Hepatocyte (in vitro differentiated cells): ENCODE data around the gene EWSR1. TPM values are rescaled to one million over a fixed set of nuclear protein-coding genes. Genes with fewer than 3 reads are reported as not detected.
"Not testable (repeated sequence)": the region's sequence is repeated elsewhere in the genome, so short reads cannot be mapped to it uniquely, and the experiment has no call there.

Experiments
- DNase-seq: peaks from one replicate; pipeline ENCODE4 v3.0.0-alpha.2; 2016; ENCODE audit warnings: low spot score
- H2AFZ ChIP-seq: fragments of 200-600 bp; sonication (generic); 2 replicates; pipeline ENCODE4 v1.6.0; 2016; ENCODE audit warnings: antibody characterized with exemption, mild to moderate bottlenecking
- H3K27ac ChIP-seq: fragments of 200-600 bp; sonication (generic); 2 replicates; pipeline ENCODE4 v1.5.1; 2016; ENCODE audit warnings: mild to moderate bottlenecking
- H3K27me3 ChIP-seq: fragments of 200-600 bp; sonication (generic); 2 replicates; pipeline ENCODE4 v1.6.1; 2016
- H3K36me3 ChIP-seq: fragments of 200-600 bp; sonication (generic); replicated peaks from 2 replicates; pipeline ENCODE4 v1.5.1; 2016; ENCODE audit warnings: low read depth; ENCODE audit not compliant: insufficient read depth
- H3K4me1 ChIP-seq: fragments of 200-600 bp; sonication (generic); 2 replicates; pipeline ENCODE4 v1.5.1; 2016; ENCODE audit warnings: mild to moderate bottlenecking, moderate library complexity; ENCODE audit not compliant: insufficient read depth
- H3K4me2 ChIP-seq: fragments of 200-600 bp; sonication (generic); 2 replicates; pipeline ENCODE4 v1.6.0; 2016
- H3K4me3 ChIP-seq: fragments of 200-600 bp; sonication (generic); 2 replicates; pipeline ENCODE4 v1.5.1; 2016; ENCODE audit warnings: mild to moderate bottlenecking
- H3K79me2 ChIP-seq: fragments of 200-600 bp; sonication (generic); 2 replicates; pipeline ENCODE4 v1.6.0; 2017; ENCODE audit warnings: mild to moderate bottlenecking
- H3K9me2 ChIP-seq: fragments of 200-600 bp; sonication (generic); replicated peaks from 2 replicates; pipeline ENCODE4 v1.6.0; 2017; ENCODE audit warnings: mild to moderate bottlenecking; ENCODE audit not compliant: insufficient read depth
- H3K9me3 ChIP-seq: fragments of 200-600 bp; sonication (generic); 2 replicates; pipeline ENCODE4 v1.5.1; 2016; ENCODE audit warnings: low read depth, mild to moderate bottlenecking
- H4K20me1 ChIP-seq: fragments of 200-600 bp; sonication (generic); 2 replicates; pipeline ENCODE4 v1.6.0; 2016; ENCODE audit warnings: mild to moderate bottlenecking; ENCODE audit not compliant: insufficient read depth, poor library complexity, severe bottlenecking
- EZH2 ChIP-seq: fragments of 200-600 bp; sonication (generic); IDR thresholded peaks from 2 replicates; pipeline ENCODE4 v1.6.1; 2016; ENCODE audit warnings: antibody characterized with exemption, mild to moderate bottlenecking, borderline replicate concordance
- EZH2phosphoT487 ChIP-seq: fragments of 200-600 bp; sonication (generic); IDR thresholded peaks from one replicate; pipeline ENCODE4 v1.6.1; 2018; ENCODE audit warnings: antibody characterized with exemption, mild to moderate bottlenecking, low read depth, moderate library complexity; ENCODE audit not compliant: unreplicated experiment, severe bottlenecking
- WGBS: methylation state at CpG from one replicate; pipeline ENCODE4 v1.1.6; 2016; ENCODE audit warnings: low lambda C conversion rate; ENCODE audit errors: missing lambda C conversion rate; 5-methylcytosine and 5-hydroxymethylcytosine counted together
- polyA plus RNA-seq: library from polyadenylated mRNA; unstranded; fragments of >200 nt; fragmentation: Nextera tagmentation; extraction: Ambion mirVana; gene quantifications from 2 replicates; pipeline ENCODE4 v1.2.1, GENCODE V29; 2016
- total RNA-seq: library from RNA; depleted of rRNA; stranded (reverse); fragments of >200 nt; gene quantifications from 2 replicates; pipeline ENCODE4 v1.2.3, GENCODE V29; 2014
- TF ChIP-seq, protein P1 (sequence below): fragments of 200-600 bp; sonication (generic); IDR thresholded peaks from 2 replicates; pipeline ENCODE4 v1.5.1; 2016; ENCODE audit warnings: antibody characterized with exemption, mild to moderate bottlenecking; ENCODE audit not compliant: poor library complexity

EWSR1 gene
- total and polyA plus RNA-seq, 2 experiments from 2014 or later: 161 to 269 TPM

DNA sequence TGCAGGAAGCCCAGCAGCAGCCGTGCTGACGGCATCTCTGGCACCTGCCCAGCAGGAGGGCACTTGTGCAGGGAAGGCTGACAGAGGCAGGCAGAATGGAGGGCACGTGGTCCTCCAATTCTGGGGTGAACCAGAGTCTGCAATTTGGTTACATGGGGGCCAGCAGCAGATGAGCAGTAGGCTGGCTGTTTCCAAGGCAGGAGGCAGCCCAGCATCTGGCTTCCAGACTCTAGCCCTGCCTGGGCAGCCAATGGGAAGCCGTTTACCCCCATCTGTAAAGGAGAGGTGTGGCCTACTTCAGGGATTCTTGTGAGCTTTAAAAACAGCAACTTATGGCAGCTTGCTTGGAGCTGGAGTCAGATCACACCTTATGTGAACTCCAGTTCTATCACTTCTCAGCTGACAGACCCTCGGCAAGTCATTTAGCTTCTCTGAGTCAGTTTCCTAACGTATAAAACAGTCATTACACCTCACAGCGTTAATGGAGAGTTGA lies 75.3 kb downstream of the EWSR1 start:
- peak overlapping the region; percentile 22 for H3K27ac ChIP-seq
- H3K4me3 ChIP-seq: no peak overlapping the region
- no peaks in the 10 kb centered on the region for H3K9me3 ChIP-seq
- 76% methylated on average over 7 of the region's 7 CpGs for WGBS
- no peaks in the 10 kb centered on the region for H3K79me2 ChIP-seq
- H3K9me2 ChIP-seq: no peaks in the 10 kb centered on the region
- H3K4me2 ChIP-seq: no peak overlapping the region
- H3K4me1 ChIP-seq: no peaks in the 10 kb centered on the region
- no peaks in the 10 kb centered on the region for H4K20me1 ChIP-seq
- H3K36me3 ChIP-seq: no peaks in the 10 kb centered on the region
- DNase-seq: no peak
- TF ChIP-seq EZH2phosphoT487 (no peak), EZH2 (no peak)
- TF ChIP-seq, protein P1, sequence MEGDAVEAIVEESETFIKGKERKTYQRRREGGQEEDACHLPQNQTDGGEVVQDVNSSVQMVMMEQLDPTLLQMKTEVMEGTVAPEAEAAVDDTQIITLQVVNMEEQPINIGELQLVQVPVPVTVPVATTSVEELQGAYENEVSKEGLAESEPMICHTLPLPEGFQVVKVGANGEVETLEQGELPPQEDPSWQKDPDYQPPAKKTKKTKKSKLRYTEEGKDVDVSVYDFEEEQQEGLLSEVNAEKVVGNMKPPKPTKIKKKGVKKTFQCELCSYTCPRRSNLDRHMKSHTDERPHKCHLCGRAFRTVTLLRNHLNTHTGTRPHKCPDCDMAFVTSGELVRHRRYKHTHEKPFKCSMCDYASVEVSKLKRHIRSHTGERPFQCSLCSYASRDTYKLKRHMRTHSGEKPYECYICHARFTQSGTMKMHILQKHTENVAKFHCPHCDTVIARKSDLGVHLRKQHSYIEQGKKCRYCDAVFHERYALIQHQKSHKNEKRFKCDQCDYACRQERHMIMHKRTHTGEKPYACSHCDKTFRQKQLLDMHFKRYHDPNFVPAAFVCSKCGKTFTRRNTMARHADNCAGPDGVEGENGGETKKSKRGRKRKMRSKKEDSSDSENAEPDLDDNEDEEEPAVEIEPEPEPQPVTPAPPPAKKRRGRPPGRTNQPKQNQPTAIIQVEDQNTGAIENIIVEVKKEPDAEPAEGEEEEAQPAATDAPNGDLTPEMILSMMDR: no peak
- no peaks in the 10 kb centered on the region for H3K27me3 ChIP-seq
- H2AFZ ChIP-seq: no peak overlapping the region

DNA sequence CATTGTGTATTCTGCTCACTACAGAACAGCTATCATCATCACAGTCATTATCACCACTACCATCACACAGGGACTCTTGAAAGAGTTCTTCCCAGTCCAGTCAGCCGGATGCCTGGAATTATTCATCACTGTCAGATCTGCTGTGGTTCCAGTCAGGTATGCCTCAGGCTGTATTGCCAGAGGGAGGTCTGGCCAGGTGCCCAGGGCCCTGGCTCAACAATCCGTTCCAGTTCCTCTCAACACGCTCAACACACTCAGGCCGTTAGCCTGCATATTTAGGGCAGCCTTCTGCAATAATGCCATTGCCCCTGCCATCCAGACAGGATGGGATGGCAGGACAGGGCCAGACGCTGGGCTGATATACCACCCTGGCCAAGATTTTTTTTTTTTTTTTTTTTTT lies 76.1 kb downstream of the EWSR1 start:
- 78% methylated on average over 5 of the region's 5 CpGs for WGBS
- Histone ChIP-seq H3K4me2 (no peak overlapping the region), H3K27ac (no peak overlapping the region)

DNA sequence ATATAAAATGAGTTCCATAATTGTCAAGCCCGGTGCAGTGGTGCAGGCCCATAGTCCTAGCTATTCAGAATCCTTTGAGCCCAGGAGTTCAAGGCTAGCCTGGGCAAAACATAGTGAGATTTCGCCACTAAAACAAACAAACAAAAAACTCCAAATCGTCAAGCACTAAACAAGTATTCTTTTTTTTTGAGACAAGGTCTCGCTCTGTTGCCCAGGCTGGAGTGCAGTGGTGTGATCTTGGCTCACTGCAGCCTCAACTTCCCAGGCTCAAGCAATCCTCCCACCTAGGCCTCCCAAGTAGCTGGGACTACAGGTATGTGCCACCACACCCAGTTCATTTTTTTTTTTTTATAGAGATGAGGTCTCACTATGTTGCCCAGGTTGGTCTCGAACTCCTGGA lies 76.8 kb downstream of the EWSR1 start:
- 94% methylated on average over 5 of the region's 5 CpGs for WGBS

More for the DNA sequence above, 76.1 kb downstream of the EWSR1 start:
- Histone ChIP-seq H3K4me1 (no peaks in the 10 kb centered on the region), H3K27me3 (no peaks in the 10 kb centered on the region), H3K36me3 (no peaks in the 10 kb centered on the region), H3K9me3 (no peaks in the 10 kb centered on the region), H4K20me1 (no peaks in the 10 kb centered on the region), H3K79me2 (no peaks in the 10 kb centered on the region), H3K9me2 (no peaks in the 10 kb centered on the region), H2AFZ (no peak overlapping the region), H3K4me3 (no peak overlapping the region)
- peak; percentile 61 for DNase-seq
- TF ChIP-seq, protein P1: no peak
- TF ChIP-seq EZH2phosphoT487: no peak
- no peak for TF ChIP-seq EZH2

DNA sequence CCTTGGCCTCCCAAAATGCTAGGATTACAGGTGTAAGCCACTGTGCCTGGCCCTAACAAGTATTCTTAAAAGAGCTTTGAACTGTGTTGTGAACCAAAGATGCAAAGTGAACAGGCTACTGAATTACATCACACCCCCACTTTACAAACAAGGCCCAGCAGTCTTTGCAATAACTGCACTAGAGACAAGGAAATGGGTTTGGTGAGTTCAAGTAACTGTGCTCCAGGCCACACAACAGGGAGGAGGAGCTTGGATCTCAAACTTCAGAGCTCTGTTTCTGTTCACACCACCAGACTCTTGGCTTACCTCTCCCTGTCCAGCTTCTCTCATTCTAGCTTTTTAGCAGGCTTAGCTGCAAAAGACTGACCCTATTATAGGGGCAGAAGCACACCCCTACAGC lies 77.9 kb downstream of the EWSR1 start:
- H3K27me3 ChIP-seq: no peaks in the 10 kb centered on the region
- H3K4me2 ChIP-seq: no peak overlapping the region
- no peaks in the 10 kb centered on the region for H3K9me2 ChIP-seq
- no peaks in the 10 kb centered on the region for H4K20me1 ChIP-seq
- DNase-seq: no peak
- H3K27ac ChIP-seq: no peak overlapping the region
- H3K79me2 ChIP-seq: no peaks in the 10 kb centered on the region
- no peak overlapping the region for H2AFZ ChIP-seq
- no peaks in the 10 kb centered on the region for H3K36me3 ChIP-seq
- no peaks in the 10 kb centered on the region for H3K9me3 ChIP-seq
- no peak overlapping the region for H3K4me3 ChIP-seq
- TF ChIP-seq EZH2: no peak
- TF ChIP-seq EZH2phosphoT487: no peak
- TF ChIP-seq, protein P1: no peak
- H3K4me1 ChIP-seq: no peaks in the 10 kb centered on the region

More for the DNA sequence above, 76.8 kb downstream of the EWSR1 start:
- H2AFZ ChIP-seq, H3K4me1 ChIP-seq, H3K4me2 ChIP-seq, H3K9me2 ChIP-seq, H3K36me3 ChIP-seq, H3K9me3 ChIP-seq, H3K27ac ChIP-seq, H3K27me3 ChIP-seq, H3K79me2 ChIP-seq, DNase-seq, H4K20me1 ChIP-seq, H3K4me3 ChIP-seq: not testable (repeated sequence)
